ENCODE results near the gene NAXD. TPM values are rescaled to one million over a fixed set of nuclear protein-coding genes. Genes with fewer than 3 reads are reported as not detected.

Gene NAXD
- total RNA-seq, 2 donors from 2014 or later = 36.2 to 71.6 TPM

- Histone ChIP-seq H3K4me3 (no peak overlapping the region), H3K27me3 (replicated peaks; ENCODE audit: insufficient read depth) (no peaks in the 10 kb centered on the region), H3K36me3 (peaks cover 0 to 9% of the 10 kb centered on the region in 2 donors), H3K9me3 (no peaks in the 10 kb centered on the region), H3K27ac (no peak overlapping the region), H3K4me1 (replicated peaks) (no peaks in the 10 kb centered on the region)
- 87% methylated on average over 15 of the region's 15 CpGs for WGBS
- no peak for DNase-seq (ENCODE audit: low spot score)
- intact Hi-C loops (cut with DNase I) = no loop called here
- TF ChIP-seq POLR2AphosphoS5 (IDR thresholded peaks at IDR 0.05) = no peak
- TF ChIP-seq, protein P1, sequence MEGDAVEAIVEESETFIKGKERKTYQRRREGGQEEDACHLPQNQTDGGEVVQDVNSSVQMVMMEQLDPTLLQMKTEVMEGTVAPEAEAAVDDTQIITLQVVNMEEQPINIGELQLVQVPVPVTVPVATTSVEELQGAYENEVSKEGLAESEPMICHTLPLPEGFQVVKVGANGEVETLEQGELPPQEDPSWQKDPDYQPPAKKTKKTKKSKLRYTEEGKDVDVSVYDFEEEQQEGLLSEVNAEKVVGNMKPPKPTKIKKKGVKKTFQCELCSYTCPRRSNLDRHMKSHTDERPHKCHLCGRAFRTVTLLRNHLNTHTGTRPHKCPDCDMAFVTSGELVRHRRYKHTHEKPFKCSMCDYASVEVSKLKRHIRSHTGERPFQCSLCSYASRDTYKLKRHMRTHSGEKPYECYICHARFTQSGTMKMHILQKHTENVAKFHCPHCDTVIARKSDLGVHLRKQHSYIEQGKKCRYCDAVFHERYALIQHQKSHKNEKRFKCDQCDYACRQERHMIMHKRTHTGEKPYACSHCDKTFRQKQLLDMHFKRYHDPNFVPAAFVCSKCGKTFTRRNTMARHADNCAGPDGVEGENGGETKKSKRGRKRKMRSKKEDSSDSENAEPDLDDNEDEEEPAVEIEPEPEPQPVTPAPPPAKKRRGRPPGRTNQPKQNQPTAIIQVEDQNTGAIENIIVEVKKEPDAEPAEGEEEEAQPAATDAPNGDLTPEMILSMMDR (IDR thresholded peaks at IDR 0.05) = no peak
- no peak for TF ChIP-seq POLR2A (IDR thresholded peaks at IDR 0.05)
These were observed 66.7 kb downstream of the NAXD start for GRCh38 chr13:110681868-110682550.

DNA sequence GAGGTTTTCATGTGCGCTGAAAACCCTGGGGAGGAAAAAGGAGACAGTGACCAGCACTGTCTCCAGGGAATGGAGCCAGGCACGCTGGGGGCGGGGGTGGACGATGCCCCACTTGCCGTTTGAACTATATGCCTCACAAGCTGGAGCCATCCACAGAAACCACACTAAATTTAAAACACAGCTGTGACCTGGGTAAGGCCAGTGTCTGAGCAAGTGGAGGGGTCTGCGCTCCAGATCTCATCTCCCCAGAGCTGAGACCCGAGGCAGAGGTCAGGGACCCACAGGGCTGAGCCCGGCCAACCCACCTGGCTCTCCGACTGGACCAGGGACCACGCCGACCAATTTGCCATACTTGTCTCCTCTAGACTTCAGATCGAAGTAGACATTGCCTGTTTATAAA lies 67.4 kb downstream of the NAXD start:
- no peaks in the 10 kb centered on the region for H3K4me1 ChIP-seq (replicated peaks)
- intact Hi-C loops (cut with DNase I) = no loop called here
- no peaks in the 10 kb centered on the region for H3K27me3 ChIP-seq (replicated peaks; ENCODE audit: insufficient read depth)
- no peak for DNase-seq (ENCODE audit: low spot score)
- H3K4me3 ChIP-seq = no peak overlapping the region
- 88% methylated on average over 12 of the region's 12 CpGs for WGBS
- H3K27ac ChIP-seq = no peak overlapping the region
- TF ChIP-seq, protein P1 (IDR thresholded peaks at IDR 0.05) = no peak
- TF ChIP-seq POLR2AphosphoS5 (IDR thresholded peaks at IDR 0.05) (no peak), POLR2A (IDR thresholded peaks at IDR 0.05) (no peak)
- H3K9me3 ChIP-seq = no peaks in the 10 kb centered on the region
- peaks cover 0 to 9% of the 10 kb centered on the region in 2 donors for H3K36me3 ChIP-seq

DNA sequence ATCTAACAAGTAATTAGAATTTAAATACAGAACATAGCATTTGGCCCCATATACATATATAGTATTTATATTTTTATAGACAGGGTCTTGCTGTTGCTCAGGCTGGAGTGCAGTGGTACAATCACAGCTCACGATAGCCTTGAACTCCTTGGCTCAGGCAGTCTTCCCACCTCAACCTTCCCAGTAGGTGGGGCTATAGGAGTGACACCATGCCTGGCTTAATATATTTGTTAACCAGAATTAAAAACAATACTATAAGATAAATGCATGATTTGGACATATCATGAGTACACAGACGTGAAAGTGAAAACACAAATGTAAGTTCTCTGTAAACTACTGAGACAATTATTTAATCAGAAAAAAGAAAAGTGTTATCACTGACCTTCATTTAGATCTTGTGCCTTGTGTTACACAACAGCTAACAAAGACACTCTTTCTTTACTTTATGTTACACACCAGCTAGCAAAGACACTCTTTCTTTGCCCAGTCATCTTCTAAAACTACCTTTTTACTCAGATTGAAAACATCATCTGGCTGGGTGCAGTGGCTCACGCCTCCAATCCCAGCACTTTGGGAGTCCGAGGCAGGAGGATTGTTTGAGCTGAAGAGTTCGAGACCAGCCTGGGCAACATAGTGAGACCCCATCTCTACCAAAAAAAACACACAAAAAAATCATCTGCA lies 68.0 kb downstream of the NAXD start:
- DNase-seq (ENCODE audit: low spot score) = no peak
- TF ChIP-seq, protein P1 (IDR thresholded peaks at IDR 0.05) = peak in 3 of 4 experiments; percentile 19 to 48 (median 23)
- no peak for TF ChIP-seq POLR2AphosphoS5 (IDR thresholded peaks at IDR 0.05)
- Histone ChIP-seq H3K9me3 (no peaks in the 10 kb centered on the region), H3K4me3 (no peak overlapping the region), H3K27me3 (replicated peaks; ENCODE audit: insufficient read depth) (no peaks in the 10 kb centered on the region), H3K36me3 (peaks cover 0 to 8% of the 10 kb centered on the region in 2 donors), H3K27ac (peak overlapping the region in 1 of 2 donors; percentile 30), H3K4me1 (replicated peaks) (no peaks in the 10 kb centered on the region)
- 85% methylated on average over 5 of the region's 5 CpGs for WGBS
- intact Hi-C loops (cut with DNase I) = no loop called here

DNA sequence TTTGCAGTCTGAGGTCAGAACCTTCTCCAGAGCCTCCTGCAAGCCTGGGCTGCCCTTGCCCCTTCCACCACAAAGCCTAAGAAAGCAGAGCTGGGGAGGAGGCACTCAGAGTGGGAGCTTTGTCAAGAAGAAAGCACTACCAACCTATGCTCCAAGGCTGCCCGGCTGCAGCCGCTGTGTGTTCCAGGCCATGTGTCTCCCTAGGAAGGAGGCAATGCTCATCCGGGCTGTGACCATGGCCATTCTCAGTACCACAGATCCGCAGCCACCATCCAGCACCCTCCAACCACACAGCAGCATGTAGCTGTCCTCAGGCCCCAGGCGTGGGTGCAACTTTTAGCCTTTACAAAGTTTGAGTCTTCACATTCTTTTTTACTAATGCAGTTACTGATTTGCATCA lies 68.6 kb downstream of the NAXD start:
- 95% methylated on average over 5 of the region's 5 CpGs for WGBS

More for the DNA sequence above, 68.6 kb downstream of the NAXD start:
- Histone ChIP-seq H3K27me3 (replicated peaks; ENCODE audit: insufficient read depth) (no peaks in the 10 kb centered on the region), H3K36me3 (peaks cover 0 to 2% of the 10 kb centered on the region in 2 donors), H3K4me1 (replicated peaks) (no peaks in the 10 kb centered on the region), H3K4me3 (no peak overlapping the region), H3K9me3 (no peaks in the 10 kb centered on the region), H3K27ac (peak overlapping the region; percentile 30 to 46)
- DNase-seq (ENCODE audit: low spot score) = no peak
- intact Hi-C loops (cut with DNase I) = no loop called here
- TF ChIP-seq POLR2A (IDR thresholded peaks at IDR 0.05) (no peak), POLR2AphosphoS5 (IDR thresholded peaks at IDR 0.05) (no peak)
- TF ChIP-seq, protein P1 (IDR thresholded peaks at IDR 0.05) = no peak
